Measurements from ENCODE around the gene ATP10A. TPM values are rescaled to one million over a fixed set of nuclear protein-coding genes. Genes with fewer than 3 reads are reported as not detected.

ATP10A gene
- polyA plus RNA-seq, 3 donors, result 0.71 to 3.9 (median 0.92) TPM

- intact Hi-C loops (cut with micrococcal nuclease), result no loop called here
- WGBS (ENCODE audit: insufficient coverage), result no CpG with 5 or more reads among the region's 5 CpGs
These were observed 199.6 kb downstream of the ATP10A start for GRCh38 chr15:25663515-25663914.

GRCh38 chr15:25661898-25662297 lies 201.2 kb downstream of the ATP10A start:
- 80% methylated on average over 2 of the region's 4 CpGs for WGBS (ENCODE audit: insufficient coverage)

More at GRCh38 chr15:25663515-25663914, 199.6 kb downstream of the ATP10A start:
- Mint-ChIP-seq H3K36me3 (no peaks in the 10 kb centered on the region), H3K27ac (no peak overlapping the region), H3K4me1 (no peaks in the 10 kb centered on the region), H3K27me3 (ENCODE audit: low read depth in 3 of 3) (peaks cover 0 to 12% (median 0%) of the 10 kb centered on the region in 3 donors), H3K4me3 (no peak overlapping the region), H3K9me3 (peaks cover 2 to 10% (median 5%) of the 10 kb centered on the region in 7 donors)
- Histone ChIP-seq H3K36me3 (replicated peaks in 1 of 2; ENCODE audit: control insufficient read depth in 1 of 2, insufficient read depth in 2 of 2, low read length in 2 of 2) (no peaks in the 10 kb centered on the region), H4K20me1 (ENCODE audit: insufficient read depth, low read length) (no peaks in the 10 kb centered on the region), H3K27ac (ENCODE audit: low read depth in 1 of 2, low read length in 2 of 2) (no peak overlapping the region), H3K27me3 (ENCODE audit: control insufficient read depth in 2 of 2, insufficient read depth in 2 of 2, low read length in 2 of 2) (peaks cover 0 to 2% of the 10 kb centered on the region in 2 donors), H3K4me1 (ENCODE audit: control insufficient read depth in 1 of 2, insufficient read depth in 2 of 2, low read length in 2 of 2) (no peaks in the 10 kb centered on the region), H3K9me3 (replicated peaks in 1 of 2; ENCODE audit: control insufficient read depth in 1 of 2, insufficient read depth in 1 of 2, low read length in 2 of 2) (peaks cover 0 to 5% of the 10 kb centered on the region in 2 donors), H2AFZ (ENCODE audit: insufficient read depth, low read depth, low read length, poor library complexity, severe bottlenecking) (no peak overlapping the region), H3K9ac (ENCODE audit: insufficient read depth, low read length, poor library complexity, severe bottlenecking) (no peak overlapping the region), H3K4me3 (replicated peaks in 1 of 3; ENCODE audit: low read depth in 2 of 3, low read length in 3 of 3) (no peak overlapping the region), H3K4me2 (replicated peaks; ENCODE audit: extremely low read depth, low read length, poor library complexity, severe bottlenecking) (no peak overlapping the region), H3K79me2 (ENCODE audit: insufficient read depth, low read length) (no peaks in the 10 kb centered on the region)
- no peak for DNase-seq
- TF ChIP-seq CTCF (IDR thresholded peaks at IDR 0.05), result no peak

More at GRCh38 chr15:25661898-25662297, 201.2 kb downstream of the ATP10A start:
- intact Hi-C loops (cut with micrococcal nuclease), result no loop called here
- DNase-seq, result no peak
- H2AFZ ChIP-seq (ENCODE audit: insufficient read depth, low read depth, low read length, poor library complexity, severe bottlenecking), result no peak overlapping the region
- H3K9me3 ChIP-seq (replicated peaks in 1 of 2; ENCODE audit: control insufficient read depth in 1 of 2, insufficient read depth in 1 of 2, low read length in 2 of 2), result peaks cover 6 to 19% of the 10 kb centered on the region in 2 donors
- Mint-ChIP-seq H3K27me3 (ENCODE audit: low read depth in 3 of 3) (peaks cover 0 to 18% (median 0%) of the 10 kb centered on the region in 3 donors), H3K27ac (no peak overlapping the region), H3K4me1 (no peaks in the 10 kb centered on the region), H3K36me3 (no peaks in the 10 kb centered on the region), H3K9me3 (peaks cover 8 to 23% (median 16%) of the 10 kb centered on the region in 7 donors), H3K4me3 (no peak overlapping the region)
- H4K20me1 ChIP-seq (ENCODE audit: insufficient read depth, low read length), result no peaks in the 10 kb centered on the region
- H3K9ac ChIP-seq (ENCODE audit: insufficient read depth, low read length, poor library complexity, severe bottlenecking), result no peak overlapping the region
- no peaks in the 10 kb centered on the region for H3K36me3 ChIP-seq (replicated peaks in 1 of 2; ENCODE audit: control insufficient read depth in 1 of 2, insufficient read depth in 2 of 2, low read length in 2 of 2)
- no peak overlapping the region for H3K27ac ChIP-seq (ENCODE audit: low read depth in 1 of 2, low read length in 2 of 2)
- no peaks in the 10 kb centered on the region for H3K27me3 ChIP-seq (ENCODE audit: control insufficient read depth in 2 of 2, insufficient read depth in 2 of 2, low read length in 2 of 2)
- no peak for TF ChIP-seq CTCF (IDR thresholded peaks at IDR 0.05)
- no peak overlapping the region for H3K4me3 ChIP-seq (replicated peaks in 1 of 3; ENCODE audit: low read depth in 2 of 3, low read length in 3 of 3)
- H3K4me1 ChIP-seq (ENCODE audit: control insufficient read depth in 1 of 2, insufficient read depth in 2 of 2, low read length in 2 of 2), result no peaks in the 10 kb centered on the region
- no peaks in the 10 kb centered on the region for H3K79me2 ChIP-seq (ENCODE audit: insufficient read depth, low read length)
- no peak overlapping the region for H3K4me2 ChIP-seq (replicated peaks; ENCODE audit: extremely low read depth, low read length, poor library complexity, severe bottlenecking)

Measured in CD14-positive monocyte (primary cell).